Naive B cell (primary cell): Measurements from ENCODE around the gene SEMA3F. TPM values are rescaled to one million over a fixed set of nuclear protein-coding genes. Genes with fewer than 3 reads are reported as not detected.

ENCODE experiments used
- ATAC-seq, 2 donors: fragments of 150-1000 bp; cut with Tn5 transposase; 2 replicates each; pipeline ENCODE4 v1.10.0; 2021; ENCODE audit warnings: low read depth in 2 of 2, mild to moderate bottlenecking in 2 of 2, moderate library complexity in 2 of 2
- DNase-seq: peaks from one replicate; pipeline ENCODE4 v3.0.0; 2022
- H3K27ac Mint-ChIP-seq, 6 donors: one replicate each; pipeline ENCODE4 v1.8.0; 2020 to 2022; ENCODE audit warnings: mild to moderate bottlenecking in 6 of 6, mixed read lengths in 6 of 6, moderate library complexity in 5 of 6, inconsistent platforms in 2 of 6
- H3K27me3 Mint-ChIP-seq, 3 donors: one replicate each; pipeline ENCODE4 v1.8.0; 2021 to 2022; ENCODE audit warnings: mixed read lengths in 3 of 3, mild to moderate bottlenecking in 1 of 3
- H3K36me3 Mint-ChIP-seq, 2 donors: one replicate each; pipeline ENCODE4 v1.8.0; 2020 to 2022; ENCODE audit warnings: mixed read lengths in 2 of 2, inconsistent platforms in 1 of 2, mild to moderate bottlenecking in 1 of 2
- H3K4me1 Mint-ChIP-seq, 3 donors: one replicate each; pipeline ENCODE4 v1.8.0; 2020 to 2022; ENCODE audit warnings: mixed read lengths in 3 of 3, inconsistent platforms in 1 of 3, mild to moderate bottlenecking in 1 of 3, moderate library complexity in 1 of 3
- H3K4me3 Mint-ChIP-seq, 8 donors: one replicate each; pipeline ENCODE4 v1.8.0; 2020 to 2022; ENCODE audit warnings: mild to moderate bottlenecking in 8 of 8, mixed read lengths in 8 of 8, moderate library complexity in 8 of 8, inconsistent platforms in 2 of 8
- H3K9me3 Mint-ChIP-seq, 7 donors: one replicate each; pipeline ENCODE4 v1.8.0; 2020 to 2022; ENCODE audit warnings: mixed read lengths in 7 of 7, mild to moderate bottlenecking in 5 of 7, inconsistent platforms in 2 of 7, moderate library complexity in 1 of 7
- polyA plus RNA-seq, 6 donors: library from polyadenylated mRNA; unstranded; fragments of 300-500 nt; fragmentation: Illumina TruSeq; gene quantifications; one replicate each; pipeline ENCODE4 v1.2.3, GENCODE V29; 2021; ENCODE audit warnings: low read depth in 6 of 6

SEMA3F gene
- polyA plus RNA-seq, 6 donors from 2014 or later, result not detected

GRCh38 chr3:50164481-50164880 lies 9.4 kb downstream of the SEMA3F start:
- ATAC-seq (no peak), DNase-seq (no peak)
- H3K27ac Mint-ChIP-seq, result no peak overlapping the region
- H3K4me3 Mint-ChIP-seq, result no peak overlapping the region
- no peaks in the 10 kb centered on the region for H3K9me3 Mint-ChIP-seq
- H3K4me1 Mint-ChIP-seq, result no peaks in the 10 kb centered on the region
- no peaks in the 10 kb centered on the region for H3K36me3 Mint-ChIP-seq
- peaks cover 4 to 9% (median 5%) of the 10 kb centered on the region in 3 donors for H3K27me3 Mint-ChIP-seq

- Mint-ChIP-seq H3K4me1 (no peaks in the 10 kb centered on the region), H3K9me3 (no peaks in the 10 kb centered on the region), H3K36me3 (no peaks in the 10 kb centered on the region), H3K4me3 (no peak overlapping the region), H3K27me3 (peaks cover 0 to 16% (median 4%) of the 10 kb centered on the region in 3 donors), H3K27ac (no peak overlapping the region)
- no peak for ATAC-seq
- no peak for DNase-seq
Measured at GRCh38 chr3:50164984-50165909, 10.1 kb downstream of the SEMA3F start.

- Mint-ChIP-seq H3K36me3 (no peaks in the 10 kb centered on the region), H3K4me1 (no peaks in the 10 kb centered on the region), H3K27me3 (peaks cover 0 to 18% (median 4%) of the 10 kb centered on the region in 3 donors), H3K27ac (peak overlapping the region in 1 of 6 donors; percentile 44), H3K9me3 (no peaks in the 10 kb centered on the region), H3K4me3 (no peak overlapping the region)
- DNase-seq (no peak), ATAC-seq (no peak)
Measured at GRCh38 chr3:50165910-50166538, 10.9 kb downstream of the SEMA3F start.

- Mint-ChIP-seq H3K4me1 (no peaks in the 10 kb centered on the region), H3K27ac (no peak overlapping the region), H3K4me3 (no peak overlapping the region), H3K9me3 (no peaks in the 10 kb centered on the region), H3K27me3 (peaks cover 0 to 18% (median 4%) of the 10 kb centered on the region in 3 donors), H3K36me3 (no peaks in the 10 kb centered on the region)
- ATAC-seq (no peak), DNase-seq (no peak)
Measured at GRCh38 chr3:50166620-50167019, 11.5 kb downstream of the SEMA3F start.

- no peaks in the 10 kb centered on the region for H3K9me3 Mint-ChIP-seq
- no peaks in the 10 kb centered on the region for H3K36me3 Mint-ChIP-seq
- no peak overlapping the region for H3K4me3 Mint-ChIP-seq
- ATAC-seq (no peak), DNase-seq (no peak)
- H3K27ac Mint-ChIP-seq, result peak overlapping the region in 2 of 6 donors; percentile 38 to 91
- H3K4me1 Mint-ChIP-seq, result peaks cover 0 to 5% (median 0%) of the 10 kb centered on the region in 3 donors
- H3K27me3 Mint-ChIP-seq, result peaks cover 0 to 18% (median 4%) of the 10 kb centered on the region in 3 donors
Measured at GRCh38 chr3:50167069-50167840, 12.1 kb downstream of the SEMA3F start.

GRCh38 chr3:50167841-50168209 lies 12.7 kb downstream of the SEMA3F start:
- no peaks in the 10 kb centered on the region for H3K9me3 Mint-ChIP-seq

GRCh38 chr3:50168388-50168787 lies 13.3 kb downstream of the SEMA3F start:
- Mint-ChIP-seq H3K36me3 (no peaks in the 10 kb centered on the region), H3K9me3 (no peaks in the 10 kb centered on the region), H3K27ac (no peak overlapping the region), H3K4me3 (no peak overlapping the region), H3K27me3 (peaks cover 0 to 18% (median 0%) of the 10 kb centered on the region in 3 donors), H3K4me1 (peaks cover 0 to 5% (median 0%) of the 10 kb centered on the region in 3 donors)
- no peak for DNase-seq
- no peak for ATAC-seq

More at GRCh38 chr3:50167841-50168209, 12.7 kb downstream of the SEMA3F start:
- Mint-ChIP-seq H3K36me3 (no peaks in the 10 kb centered on the region), H3K27ac (no peak overlapping the region), H3K27me3 (peaks cover 0 to 18% (median under 1%) of the 10 kb centered on the region in 3 donors), H3K4me1 (peaks cover 0 to 5% (median 0%) of the 10 kb centered on the region in 3 donors), H3K4me3 (no peak overlapping the region)
- ATAC-seq, result no peak
- no peak for DNase-seq

- Mint-ChIP-seq H3K36me3 (no peaks in the 10 kb centered on the region), H3K4me1 (peaks cover 0 to 5% (median 2%) of the 10 kb centered on the region in 3 donors), H3K9me3 (no peaks in the 10 kb centered on the region), H3K27me3 (peaks cover 0 to 18% (median 0%) of the 10 kb centered on the region in 3 donors), H3K27ac (no peak overlapping the region), H3K4me3 (no peak overlapping the region)
- ATAC-seq (no peak), DNase-seq (no peak)
Measured at GRCh38 chr3:50168791-50169190, 13.7 kb downstream of the SEMA3F start.

- ATAC-seq (no peak), DNase-seq (no peak)
- Mint-ChIP-seq H3K4me3 (no peak overlapping the region), H3K27me3 (peaks cover 0 to 18% (median 0%) of the 10 kb centered on the region in 3 donors), H3K9me3 (no peaks in the 10 kb centered on the region), H3K36me3 (no peaks in the 10 kb centered on the region), H3K4me1 (peaks cover 0 to 5% (median 3%) of the 10 kb centered on the region in 3 donors), H3K27ac (no peak overlapping the region)
Measured at GRCh38 chr3:50169232-50169832, 14.2 kb downstream of the SEMA3F start.

- Mint-ChIP-seq H3K9me3 (no peaks in the 10 kb centered on the region), H3K36me3 (no peaks in the 10 kb centered on the region), H3K27me3 (peaks cover 0 to 18% (median 0%) of the 10 kb centered on the region in 3 donors), H3K4me1 (peaks cover 0 to 5% (median 3%) of the 10 kb centered on the region in 3 donors), H3K27ac (peak overlapping the region in 1 of 6 donors; percentile 60), H3K4me3 (no peak overlapping the region)
- DNase-seq, result no peak
- ATAC-seq, result no peak
Measured at GRCh38 chr3:50169858-50170257, 14.7 kb downstream of the SEMA3F start.

GRCh38 chr3:50170689-50171088 lies 15.6 kb downstream of the SEMA3F start:
- peaks cover 0 to 18% (median 0%) of the 10 kb centered on the region in 3 donors for H3K27me3 Mint-ChIP-seq
- peaks cover 0 to 5% (median 3%) of the 10 kb centered on the region in 3 donors for H3K4me1 Mint-ChIP-seq
- ATAC-seq (no peak), DNase-seq (no peak)
- H3K4me3 Mint-ChIP-seq, result no peak overlapping the region
- no peak overlapping the region for H3K27ac Mint-ChIP-seq
- no peaks in the 10 kb centered on the region for H3K36me3 Mint-ChIP-seq
- H3K9me3 Mint-ChIP-seq, result no peaks in the 10 kb centered on the region

GRCh38 chr3:50171540-50172301 lies 16.6 kb downstream of the SEMA3F start:
- Mint-ChIP-seq H3K27ac (peak overlapping the region in 1 of 6 donors; percentile 79), H3K27me3 (peaks cover 0 to 18% (median 0%) of the 10 kb centered on the region in 3 donors), H3K4me1 (peaks cover 0 to 5% (median 3%) of the 10 kb centered on the region in 3 donors), H3K36me3 (no peaks in the 10 kb centered on the region), H3K9me3 (no peaks in the 10 kb centered on the region), H3K4me3 (no peak overlapping the region)
- ATAC-seq (no peak), DNase-seq (no peak)
